T-helper 2 cell treated with Interferon-gamma antibody and Interleukin-4, amounts not matched to agents 5 μg/mL and 100 μg/mL, for 36 hours (primary cell): Measurements from ENCODE around the gene KRTAP10-10.
"Not testable (repeated sequence)": the region's sequence is repeated elsewhere in the genome, so short reads cannot be mapped to it uniquely, and the experiment has no call there.

Source experiments
- DNase-seq: peaks from one replicate; pipeline ENCODE4 v3.0.0; 2021; ENCODE audit warnings: low spot score
- H3K27ac Mint-ChIP-seq: one replicate; pipeline ENCODE4 v1.8.0; 2021; ENCODE audit warnings: mild to moderate bottlenecking, mixed read lengths
- H3K27me3 Mint-ChIP-seq: one replicate; pipeline ENCODE4 v1.8.0; 2021; ENCODE audit warnings: low read depth, mixed read lengths
- H3K36me3 Mint-ChIP-seq: one replicate; pipeline ENCODE4 v1.8.0; 2021; ENCODE audit warnings: low read depth, mixed read lengths
- H3K4me1 Mint-ChIP-seq: one replicate; pipeline ENCODE4 v1.8.0; 2021; ENCODE audit warnings: low read depth, mixed read lengths
- H3K4me3 Mint-ChIP-seq: one replicate; pipeline ENCODE4 v1.8.0; 2022; ENCODE audit warnings: mild to moderate bottlenecking, moderate library complexity, mixed read lengths
- H3K9me3 Mint-ChIP-seq: one replicate; pipeline ENCODE4 v1.8.0; 2021; ENCODE audit warnings: mixed read lengths

KRTAP10-10 gene

DNA sequence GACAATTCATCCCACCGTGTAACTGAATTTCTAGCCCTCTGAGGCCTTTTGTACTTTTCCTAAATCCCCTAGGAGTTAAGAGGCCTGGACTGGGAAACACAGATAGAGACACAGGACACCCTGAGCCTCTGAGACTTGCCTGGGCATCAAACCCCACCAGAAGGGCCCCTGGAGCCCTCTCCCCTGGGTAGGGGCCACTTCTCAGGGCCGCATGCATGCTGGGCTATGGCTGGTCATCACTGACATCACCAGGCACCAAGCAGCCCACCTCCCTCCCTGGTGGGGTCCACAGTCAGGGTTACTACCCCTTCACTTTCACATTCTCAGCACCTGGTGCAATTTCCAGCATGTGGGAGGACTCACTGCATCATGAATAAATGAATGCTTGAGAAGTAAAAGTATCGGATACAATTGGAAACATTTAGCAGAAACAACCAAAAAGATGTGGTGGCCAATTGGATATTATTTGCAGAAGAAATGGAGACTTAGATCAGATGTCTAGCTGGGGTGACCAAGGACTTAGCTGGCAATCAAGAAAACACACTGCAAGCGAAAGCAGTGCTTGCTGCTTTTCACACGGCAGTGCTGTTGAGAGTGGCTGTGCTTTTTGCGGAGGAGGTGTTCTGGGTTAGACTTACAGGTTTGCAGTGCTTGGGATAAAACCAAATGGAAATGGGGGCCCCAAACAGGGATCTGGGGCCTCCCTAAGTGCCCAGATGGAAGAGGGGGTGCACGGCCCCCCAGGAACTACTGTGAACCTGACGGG is 37.7 kb upstream of the KRTAP10-10 start:
- Mint-ChIP-seq H3K4me3 (no peak overlapping the region), H3K27me3 (peaks cover 3% of the 10 kb centered on the region), H3K36me3 (no peaks in the 10 kb centered on the region), H3K4me1 (no peaks in the 10 kb centered on the region), H3K9me3 (no peaks in the 10 kb centered on the region), H3K27ac (no peak overlapping the region)
- DNase-seq: no peak

DNA sequence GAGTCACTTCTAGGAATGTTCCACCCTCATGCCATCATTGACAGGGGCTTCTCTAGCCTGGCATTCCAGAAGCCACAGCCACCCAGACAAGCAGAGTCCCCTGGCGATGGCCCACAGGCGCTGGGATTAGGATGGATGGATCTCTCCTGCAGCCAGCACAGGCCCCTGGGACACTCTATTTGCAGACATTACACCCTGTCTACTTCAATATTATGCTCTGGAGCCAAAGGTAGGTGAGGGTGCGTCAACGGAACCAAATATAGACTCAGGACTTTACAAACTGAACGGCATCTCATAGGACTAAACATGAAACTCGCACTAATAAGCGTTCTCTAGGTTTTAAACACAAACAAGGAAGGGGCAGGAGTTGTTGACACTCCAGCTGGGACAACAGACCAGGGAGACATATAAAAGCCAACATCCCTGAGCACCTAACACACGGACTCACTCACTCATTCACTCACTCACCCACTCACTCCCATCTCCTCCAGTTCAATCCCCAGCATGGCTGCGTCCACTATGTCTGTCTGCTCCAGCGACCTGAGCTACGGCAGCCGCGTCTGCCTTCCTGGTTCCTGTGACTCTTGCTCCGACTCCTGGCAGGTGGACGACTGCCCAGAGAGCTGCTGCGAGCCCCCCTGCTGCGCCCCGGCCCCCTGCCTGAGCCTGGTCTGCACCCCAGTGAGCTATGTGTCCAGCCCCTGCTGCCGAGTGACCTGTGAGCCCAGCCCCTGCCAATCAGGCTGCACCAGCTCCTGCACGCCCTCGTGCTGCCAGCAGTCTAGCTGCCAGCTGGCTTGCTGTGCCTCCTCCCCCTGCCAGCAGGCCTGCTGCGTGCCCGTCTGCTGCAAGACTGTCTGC is 36.8 kb upstream of the KRTAP10-10 start, which contains the start of gene KRTAP10-7:
TSS of gene KRTAP10-7 (plus strand) at position 480 of the 861 bp plus-strand sequence. CDS start at position 505, 25 bp downstream.
- not testable (repeated sequence) for H3K4me1 Mint-ChIP-seq, H3K27ac Mint-ChIP-seq, H3K36me3 Mint-ChIP-seq, H3K9me3 Mint-ChIP-seq, DNase-seq, H3K4me3 Mint-ChIP-seq
- H3K27me3 Mint-ChIP-seq: peaks cover 10% of the 10 kb centered on the region

DNA sequence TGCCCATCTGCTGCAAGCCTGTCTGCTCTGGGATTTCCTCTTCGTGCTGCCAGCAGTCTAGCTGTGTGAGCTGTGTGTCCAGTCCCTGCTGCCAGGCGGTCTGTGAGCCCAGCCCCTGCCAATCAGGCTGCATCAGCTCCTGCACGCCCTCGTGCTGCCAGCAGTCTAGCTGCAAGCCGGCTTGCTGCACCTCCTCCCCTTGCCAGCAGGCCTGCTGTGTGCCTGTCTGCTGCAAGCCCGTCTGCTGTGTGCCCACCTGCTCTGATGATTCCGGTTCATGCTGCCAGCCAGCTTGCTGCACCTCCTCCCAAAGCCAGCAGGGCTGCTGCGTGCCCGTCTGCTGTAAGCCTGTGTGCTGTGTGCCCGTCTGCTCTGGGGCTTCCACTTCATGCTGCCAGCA is 36.1 kb upstream of the KRTAP10-10 start:
- H3K9me3 Mint-ChIP-seq, H3K36me3 Mint-ChIP-seq, DNase-seq, H3K4me1 Mint-ChIP-seq, H3K4me3 Mint-ChIP-seq, H3K27ac Mint-ChIP-seq: not testable (repeated sequence)
- H3K27me3 Mint-ChIP-seq: peaks cover 14% of the 10 kb centered on the region

DNA sequence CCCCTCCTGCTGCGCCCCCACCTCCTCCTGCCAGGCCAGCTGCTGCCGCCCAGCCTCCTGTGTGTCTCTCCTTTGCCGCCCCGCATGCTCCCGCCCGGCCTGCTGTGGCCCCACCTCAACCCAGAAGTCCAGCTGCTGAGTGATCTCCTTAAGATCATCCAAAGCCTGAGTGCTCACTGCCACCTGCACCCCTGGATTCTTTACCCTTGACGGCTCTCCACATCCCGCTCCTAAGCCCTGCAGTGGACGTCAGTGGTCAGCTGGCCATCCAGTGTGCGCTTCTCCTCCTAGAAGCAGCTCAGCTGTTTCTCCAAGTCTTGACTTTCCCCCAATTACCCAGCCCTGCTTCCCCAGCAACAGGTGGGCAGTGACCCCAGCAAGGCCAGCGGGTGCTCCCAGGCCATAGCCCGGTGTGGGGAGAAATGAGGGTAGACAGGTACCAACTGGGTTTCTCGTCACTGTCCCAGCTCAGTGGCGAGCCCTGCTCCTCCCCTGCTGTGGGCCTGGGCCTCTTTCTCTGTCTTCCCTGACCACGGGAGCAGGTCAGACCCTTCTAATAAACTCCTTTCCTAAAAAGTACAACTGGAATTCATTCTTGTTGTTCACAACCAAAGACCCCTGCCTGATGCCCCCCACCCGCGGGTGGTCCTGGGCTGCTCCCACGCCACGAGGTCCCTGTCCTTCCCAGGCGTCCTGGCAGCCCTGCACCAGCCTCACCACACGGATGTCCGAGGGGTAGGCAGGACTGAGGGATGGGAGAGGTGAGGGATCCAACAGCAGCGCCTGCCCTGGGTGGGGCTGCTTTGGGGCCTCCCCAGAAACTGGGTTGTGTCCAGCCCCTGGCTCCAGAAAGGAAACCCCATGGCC is 35.3 kb upstream of the KRTAP10-10 start:
- Mint-ChIP-seq H3K27me3 (peaks cover 14% of the 10 kb centered on the region), H3K9me3 (no peaks in the 10 kb centered on the region), H3K27ac (no peak overlapping the region), H3K4me1 (no peaks in the 10 kb centered on the region), H3K36me3 (no peaks in the 10 kb centered on the region), H3K4me3 (no peak overlapping the region)
- DNase-seq: no peak

DNA sequence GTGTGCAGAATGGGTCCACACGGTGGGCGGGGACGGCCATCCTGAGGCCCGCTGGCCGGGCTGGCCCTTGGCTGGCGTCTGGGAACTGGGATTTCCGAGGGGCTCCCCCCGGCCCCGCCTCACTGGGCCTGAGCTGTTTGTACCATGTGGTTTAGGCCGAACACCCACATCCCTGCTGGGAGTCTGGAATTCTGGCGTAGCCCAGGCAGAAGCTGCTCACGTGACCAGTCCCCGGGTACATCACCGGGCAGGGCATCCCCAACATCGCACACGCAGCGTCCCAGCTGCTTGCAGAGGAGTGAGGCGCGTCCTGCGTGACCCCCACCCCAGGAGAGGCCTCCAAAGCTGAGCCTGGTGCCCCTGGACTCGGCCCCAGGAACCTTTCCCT is 34.7 kb upstream of the KRTAP10-10 start:
- peaks cover 14% of the 10 kb centered on the region for H3K27me3 Mint-ChIP-seq
- no peak overlapping the region for H3K27ac Mint-ChIP-seq
- no peaks in the 10 kb centered on the region for H3K36me3 Mint-ChIP-seq
- H3K4me3 Mint-ChIP-seq: no peak overlapping the region
- no peak for DNase-seq
- no peaks in the 10 kb centered on the region for H3K4me1 Mint-ChIP-seq
- H3K9me3 Mint-ChIP-seq: no peaks in the 10 kb centered on the region

DNA sequence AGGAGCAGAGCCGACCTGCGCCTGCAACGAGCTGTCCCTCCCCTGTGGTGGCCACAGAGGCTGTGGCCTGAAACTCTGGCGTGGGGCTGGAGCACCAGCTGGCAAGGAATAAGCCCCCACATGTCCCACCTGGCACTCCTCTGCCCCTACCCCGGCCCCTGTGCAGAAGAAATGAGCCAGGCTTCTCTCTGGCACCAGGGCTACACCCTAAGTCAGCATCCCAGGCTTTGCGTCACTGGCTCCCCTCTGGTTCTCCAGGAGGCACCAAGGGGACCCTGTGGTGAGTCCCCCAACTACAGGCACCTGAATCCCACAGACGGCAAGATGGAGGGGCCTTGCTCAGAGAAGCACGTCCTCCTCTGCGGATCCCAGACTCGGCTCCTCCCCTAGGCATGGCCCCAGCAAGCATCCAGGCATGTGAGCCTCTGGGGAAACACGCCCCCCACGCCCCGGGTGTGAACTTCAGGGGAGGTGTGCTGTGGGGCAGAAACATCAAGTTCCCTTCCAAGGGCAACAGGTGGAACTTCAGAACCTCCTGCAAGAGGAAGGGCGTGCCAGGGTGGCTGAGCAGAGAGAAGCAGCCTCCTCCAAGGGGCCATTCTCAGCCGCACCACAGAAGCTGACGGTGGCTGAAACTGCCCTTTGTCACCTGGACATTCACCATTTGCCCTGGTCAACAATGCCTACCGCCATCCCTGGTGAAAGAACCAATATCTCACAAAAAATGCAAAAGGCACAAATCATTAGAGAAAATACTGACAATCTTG is 33.9 kb upstream of the KRTAP10-10 start:
- no peaks in the 10 kb centered on the region for H3K9me3 Mint-ChIP-seq
- H3K4me1 Mint-ChIP-seq: no peaks in the 10 kb centered on the region
- H3K27me3 Mint-ChIP-seq: peaks cover 12% of the 10 kb centered on the region
- no peaks in the 10 kb centered on the region for H3K36me3 Mint-ChIP-seq
- no peak for DNase-seq
- H3K4me3 Mint-ChIP-seq: no peak overlapping the region
- no peak overlapping the region for H3K27ac Mint-ChIP-seq

DNA sequence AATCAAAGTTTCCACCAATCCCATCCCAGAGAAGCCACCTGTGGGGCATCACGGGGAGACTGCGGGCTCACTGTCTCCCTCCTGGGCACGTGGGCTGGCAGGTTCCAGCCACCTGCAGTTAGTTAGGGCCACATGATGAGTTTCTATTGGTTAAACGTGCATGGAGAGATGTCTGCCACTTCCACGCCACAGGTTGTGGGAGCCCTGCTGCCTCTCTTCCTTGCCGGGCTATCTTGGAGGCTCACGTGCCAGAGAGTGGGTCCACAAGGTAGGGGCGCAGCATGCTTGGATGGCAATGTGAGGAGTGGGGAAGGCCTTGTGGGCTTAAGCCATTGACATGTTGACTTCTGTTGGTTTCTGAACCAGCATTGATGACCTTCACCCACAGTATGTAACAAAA is 33.2 kb upstream of the KRTAP10-10 start:
- Mint-ChIP-seq H3K36me3 (no peaks in the 10 kb centered on the region), H3K4me1 (no peaks in the 10 kb centered on the region), H3K4me3 (no peak overlapping the region), H3K27me3 (peaks cover 12% of the 10 kb centered on the region), H3K9me3 (peaks cover 2% of the 10 kb centered on the region), H3K27ac (no peak overlapping the region)
- no peak for DNase-seq

DNA sequence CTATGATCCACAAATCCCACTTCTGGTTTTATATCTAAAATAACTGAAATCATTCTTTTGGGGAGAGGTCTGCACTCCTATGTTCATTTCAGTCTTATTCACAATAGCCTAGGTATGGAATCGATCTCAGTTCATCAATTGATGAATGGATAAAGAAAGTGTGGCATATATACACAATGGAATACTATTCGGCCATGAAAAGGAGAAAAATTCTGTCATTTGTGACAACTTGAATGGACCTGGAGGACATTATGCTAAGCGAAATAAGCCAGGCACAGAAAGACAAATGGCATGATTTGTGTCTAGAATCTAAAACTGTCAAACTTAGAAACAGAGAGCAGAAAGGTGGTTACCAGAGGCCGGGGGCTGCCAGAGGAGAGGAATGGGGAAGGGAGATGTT is 30.7 kb upstream of the KRTAP10-10 start:
- H3K27ac Mint-ChIP-seq: no peak overlapping the region
- peaks cover 12% of the 10 kb centered on the region for H3K27me3 Mint-ChIP-seq
- H3K4me3 Mint-ChIP-seq: no peak overlapping the region
- DNase-seq: no peak
- peaks cover 26% of the 10 kb centered on the region for H3K9me3 Mint-ChIP-seq
- no peaks in the 10 kb centered on the region for H3K36me3 Mint-ChIP-seq
- no peaks in the 10 kb centered on the region for H3K4me1 Mint-ChIP-seq

DNA sequence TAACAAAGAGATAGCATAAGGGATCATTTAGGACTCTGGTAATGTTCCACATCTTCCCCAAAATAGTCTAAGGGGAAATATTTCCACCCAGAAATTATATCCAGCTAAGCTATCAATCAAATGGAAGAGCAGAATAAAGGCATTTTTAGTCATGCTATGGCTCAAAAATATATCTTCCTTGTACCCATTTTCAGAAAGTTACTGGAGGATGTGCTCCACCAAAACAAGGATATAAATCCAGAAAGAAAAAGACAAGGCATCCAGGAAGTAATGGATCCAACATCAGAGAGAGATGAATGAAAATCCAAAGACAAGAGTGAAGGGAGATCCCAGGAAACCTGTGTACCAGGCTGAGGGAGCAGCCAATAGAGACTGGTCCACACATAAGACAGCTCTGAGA is 28.0 kb upstream of the KRTAP10-10 start:
- no peaks in the 10 kb centered on the region for H3K4me1 Mint-ChIP-seq
- no peak overlapping the region for H3K27ac Mint-ChIP-seq
- no peak overlapping the region for H3K4me3 Mint-ChIP-seq
- no peak for DNase-seq
- no peaks in the 10 kb centered on the region for H3K36me3 Mint-ChIP-seq
- H3K9me3 Mint-ChIP-seq: peaks cover 31% of the 10 kb centered on the region
- H3K27me3 Mint-ChIP-seq: peaks cover 12% of the 10 kb centered on the region

DNA sequence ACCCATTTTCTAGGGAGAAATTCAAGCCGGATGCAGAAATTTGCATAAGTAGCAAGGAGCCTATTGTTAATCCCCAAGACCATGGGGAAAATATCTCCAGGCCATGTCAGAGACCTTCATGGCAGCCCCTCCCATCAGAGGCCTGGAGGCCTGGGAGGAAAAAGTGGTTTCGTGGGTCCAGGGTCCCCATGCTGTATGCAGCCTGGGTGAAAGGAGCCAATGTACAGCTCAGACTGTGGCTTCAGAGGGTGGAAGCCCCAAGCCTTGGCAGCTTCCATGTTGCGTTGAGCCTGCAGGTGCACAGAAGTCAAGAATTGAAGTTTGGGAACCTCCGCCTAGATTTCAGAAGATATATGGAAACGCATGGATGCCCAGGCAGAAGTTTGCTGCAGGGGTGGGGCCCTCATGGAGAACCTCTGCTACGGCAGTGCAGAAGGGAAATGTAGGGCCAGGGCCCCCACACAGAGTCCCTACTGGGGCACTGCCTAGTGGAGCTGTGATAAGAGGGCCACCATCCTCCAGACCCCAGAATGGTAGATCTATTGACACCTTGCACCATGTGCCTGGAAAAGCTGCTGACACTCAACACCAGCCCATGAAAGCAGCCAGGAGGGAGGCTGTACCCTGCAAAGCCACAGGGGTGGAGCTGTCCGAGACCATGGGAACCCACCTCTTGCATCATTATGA is 26.9 kb upstream of the KRTAP10-10 start:
- H3K27ac Mint-ChIP-seq: not testable (repeated sequence)

DNA sequence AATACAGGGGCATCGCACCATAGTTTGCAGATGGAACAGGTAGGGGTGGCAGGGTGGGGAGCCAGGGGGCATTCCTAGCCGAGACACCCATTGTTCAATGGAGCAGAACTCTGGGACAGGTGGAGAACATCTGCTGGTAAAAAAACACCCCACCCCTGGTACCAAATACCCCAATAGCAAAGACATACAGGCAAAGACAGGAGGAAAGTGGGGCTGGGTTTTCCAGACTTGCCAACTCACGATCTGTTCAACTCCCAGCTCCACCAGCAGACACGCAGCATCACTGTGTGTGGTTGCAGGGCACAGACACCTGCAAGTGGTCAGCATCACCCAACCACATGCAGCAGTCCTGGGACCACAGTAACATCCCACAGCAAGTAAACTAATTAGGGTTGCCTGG is 25.6 kb upstream of the KRTAP10-10 start:
- H3K4me3 Mint-ChIP-seq: no peak overlapping the region
- no peaks in the 10 kb centered on the region for H3K27me3 Mint-ChIP-seq
- no peaks in the 10 kb centered on the region for H3K4me1 Mint-ChIP-seq
- H3K27ac Mint-ChIP-seq: no peak overlapping the region
- H3K9me3 Mint-ChIP-seq: peaks cover 31% of the 10 kb centered on the region
- H3K36me3 Mint-ChIP-seq: no peaks in the 10 kb centered on the region
- DNase-seq: no peak

More for the DNA sequence above, 26.9 kb upstream of the KRTAP10-10 start:
- not testable (repeated sequence) for H3K27me3 Mint-ChIP-seq, H3K4me3 Mint-ChIP-seq, H3K4me1 Mint-ChIP-seq, H3K36me3 Mint-ChIP-seq, DNase-seq
- peaks cover 31% of the 10 kb centered on the region for H3K9me3 Mint-ChIP-seq

DNA sequence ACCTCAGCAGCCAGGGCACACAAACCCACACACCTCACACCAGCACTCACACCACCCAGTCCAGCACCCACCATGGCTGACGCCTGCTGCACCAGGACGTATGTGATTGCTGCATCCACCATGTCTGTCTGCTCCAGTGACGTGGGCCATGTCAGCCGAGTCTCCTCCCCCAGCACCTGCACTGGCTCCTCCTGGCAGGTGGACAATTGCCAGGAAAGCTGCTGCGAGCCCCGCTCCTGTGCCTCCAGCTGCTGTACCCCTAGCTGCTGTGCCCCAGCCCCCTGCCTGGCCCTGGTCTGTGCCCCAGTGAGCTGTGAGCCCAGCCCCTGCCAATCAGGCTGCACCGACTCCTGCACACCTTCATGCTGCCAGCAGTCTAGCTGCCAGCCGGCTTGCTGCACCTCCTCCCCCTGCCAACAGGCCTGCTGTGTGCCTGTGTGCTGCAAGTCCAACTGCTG is 25.1 kb upstream of the KRTAP10-10 start, which contains the start of gene KRTAP10-8:
TSS of gene KRTAP10-8 (plus strand) at position 51 of the 458 bp plus-strand sequence. CDS start at position 73, 22 bp downstream.
- Mint-ChIP-seq H3K9me3 (peaks cover 31% of the 10 kb centered on the region), H3K4me3 (no peak within 1 kb of the TSS), H3K36me3 (no peaks in the 10 kb centered on the region), H3K4me1 (no peaks in the 10 kb centered on the region), H3K27ac (no peak within 1 kb of the TSS), H3K27me3 (no peaks in the 10 kb centered on the region)
- no peak for DNase-seq
